ENCODE data around the gene HMGCS2.

DNA sequence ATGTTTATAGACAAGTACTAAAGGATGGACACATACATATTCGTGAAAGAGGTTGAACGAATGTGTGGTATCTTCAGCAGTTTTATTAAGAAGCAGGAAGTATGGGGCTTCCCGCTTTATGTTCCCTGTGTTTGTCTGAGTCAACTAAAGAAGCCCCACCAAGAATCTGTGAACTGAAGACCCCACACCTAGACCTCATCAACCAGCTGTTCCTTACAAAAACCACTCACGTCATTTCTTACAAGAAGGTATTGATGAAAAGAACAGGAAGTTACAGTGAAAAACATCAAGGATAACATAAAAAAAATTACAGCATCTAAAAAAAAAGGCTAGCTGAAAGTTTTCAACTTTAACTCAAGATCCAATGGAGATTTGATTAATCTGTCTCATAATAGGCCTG, 30.3 kb upstream of the HMGCS2 start:
- TF ChIP-seq, protein P1, sequence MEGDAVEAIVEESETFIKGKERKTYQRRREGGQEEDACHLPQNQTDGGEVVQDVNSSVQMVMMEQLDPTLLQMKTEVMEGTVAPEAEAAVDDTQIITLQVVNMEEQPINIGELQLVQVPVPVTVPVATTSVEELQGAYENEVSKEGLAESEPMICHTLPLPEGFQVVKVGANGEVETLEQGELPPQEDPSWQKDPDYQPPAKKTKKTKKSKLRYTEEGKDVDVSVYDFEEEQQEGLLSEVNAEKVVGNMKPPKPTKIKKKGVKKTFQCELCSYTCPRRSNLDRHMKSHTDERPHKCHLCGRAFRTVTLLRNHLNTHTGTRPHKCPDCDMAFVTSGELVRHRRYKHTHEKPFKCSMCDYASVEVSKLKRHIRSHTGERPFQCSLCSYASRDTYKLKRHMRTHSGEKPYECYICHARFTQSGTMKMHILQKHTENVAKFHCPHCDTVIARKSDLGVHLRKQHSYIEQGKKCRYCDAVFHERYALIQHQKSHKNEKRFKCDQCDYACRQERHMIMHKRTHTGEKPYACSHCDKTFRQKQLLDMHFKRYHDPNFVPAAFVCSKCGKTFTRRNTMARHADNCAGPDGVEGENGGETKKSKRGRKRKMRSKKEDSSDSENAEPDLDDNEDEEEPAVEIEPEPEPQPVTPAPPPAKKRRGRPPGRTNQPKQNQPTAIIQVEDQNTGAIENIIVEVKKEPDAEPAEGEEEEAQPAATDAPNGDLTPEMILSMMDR (IDR thresholded peaks at IDR 0.05 in 2 of 3, conservative IDR thresholded peaks at IDR 0.05 in 1 of 3; ENCODE audit: insufficient read depth in 2 of 3, low read depth in 1 of 3, low read length in 3 of 3), result no peak
- TF ChIP-seq MCM5 (IDR thresholded peaks at IDR 0.05; ENCODE audit: low read depth), result no peak
- TF ChIP-seq NFRKB (IDR thresholded peaks at IDR 0.05; ENCODE audit: low read depth), result no peak
- no peak for TF ChIP-seq NR2F6 (CRISPR knock-in tag; IDR thresholded peaks at IDR 0.05)
- TF ChIP-seq KLF16 (IDR thresholded peaks at IDR 0.05), result no peak
- no peak for TF ChIP-seq GABPB1 (CRISPR knock-in tag; IDR thresholded peaks at IDR 0.05)

All from K562 (cell line).